ENCODE data around the gene PHACTR3. TPM values are rescaled to one million over a fixed set of nuclear protein-coding genes. Genes with fewer than 3 reads are reported as not detected.

The PHACTR3 gene
- total RNA-seq, 6 experiments from 2014 or later, result 0.12 to 0.35 (median 0.23) TPM; not detected in 2

- H3K27me3 ChIP-seq, result no peaks in the 10 kb centered on the region
- no peak for ATAC-seq
- TF ChIP-seq CTCF (IDR thresholded peaks at IDR 0.05), result no peak
- TF ChIP-seq POLR2A (IDR thresholded peaks at IDR 0.05), result no peak
- WGBS (ENCODE audit: insufficient coverage, low coverage, low lambda C conversion rate, missing lambda C conversion rate), result 63% methylated on average over 12 of the region's 24 CpGs
- no peaks in the 10 kb centered on the region for H3K9me3 ChIP-seq
- no peaks in the 10 kb centered on the region for H3K36me3 ChIP-seq
- H3K27ac ChIP-seq, result no peak overlapping the region
- H3K4me1 ChIP-seq, result no peaks in the 10 kb centered on the region
- DNase-seq, result no peak
- H3K4me3 ChIP-seq, result no peak overlapping the region
- intact Hi-C loops (cut with DNase I), result no loop called here
Measured at GRCh38 chr20:59742351-59743095, 138.2 kb downstream of the PHACTR3 start.

DNA sequence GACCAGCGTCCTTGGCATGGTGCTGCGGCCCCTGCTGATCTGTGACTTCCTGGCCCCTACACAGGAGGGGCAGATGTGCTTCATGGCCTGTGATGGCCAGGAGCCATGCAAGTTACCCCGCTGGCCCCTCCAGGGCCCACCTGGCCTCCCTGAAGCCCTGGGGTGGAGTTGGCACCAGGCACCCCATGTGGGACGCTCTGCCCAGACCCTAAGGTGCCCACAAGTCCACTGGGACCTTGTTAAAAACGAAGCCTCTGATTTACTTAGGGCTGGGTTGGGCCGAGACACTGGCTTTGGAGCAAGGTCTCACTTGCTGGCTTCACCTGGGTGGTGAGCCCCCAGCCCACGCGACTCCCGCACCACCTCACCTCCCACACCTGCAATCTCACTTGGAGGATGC, 139.0 kb downstream of the PHACTR3 start:
- H3K27me3 ChIP-seq, result no peaks in the 10 kb centered on the region
- H3K4me3 ChIP-seq, result no peak overlapping the region
- TF ChIP-seq CTCF (IDR thresholded peaks at IDR 0.05) (no peak), POLR2A (IDR thresholded peaks at IDR 0.05) (no peak)
- H3K27ac ChIP-seq, result no peak overlapping the region
- no peaks in the 10 kb centered on the region for H3K9me3 ChIP-seq
- no peak for DNase-seq
- H3K4me1 ChIP-seq, result no peaks in the 10 kb centered on the region
- no peaks in the 10 kb centered on the region for H3K36me3 ChIP-seq
- no CpG with 5 or more reads among the region's 9 CpGs for WGBS (ENCODE audit: insufficient coverage, low coverage, low lambda C conversion rate, missing lambda C conversion rate)
- intact Hi-C loops (cut with DNase I), result no loop called here
- ATAC-seq, result no peak

DNA sequence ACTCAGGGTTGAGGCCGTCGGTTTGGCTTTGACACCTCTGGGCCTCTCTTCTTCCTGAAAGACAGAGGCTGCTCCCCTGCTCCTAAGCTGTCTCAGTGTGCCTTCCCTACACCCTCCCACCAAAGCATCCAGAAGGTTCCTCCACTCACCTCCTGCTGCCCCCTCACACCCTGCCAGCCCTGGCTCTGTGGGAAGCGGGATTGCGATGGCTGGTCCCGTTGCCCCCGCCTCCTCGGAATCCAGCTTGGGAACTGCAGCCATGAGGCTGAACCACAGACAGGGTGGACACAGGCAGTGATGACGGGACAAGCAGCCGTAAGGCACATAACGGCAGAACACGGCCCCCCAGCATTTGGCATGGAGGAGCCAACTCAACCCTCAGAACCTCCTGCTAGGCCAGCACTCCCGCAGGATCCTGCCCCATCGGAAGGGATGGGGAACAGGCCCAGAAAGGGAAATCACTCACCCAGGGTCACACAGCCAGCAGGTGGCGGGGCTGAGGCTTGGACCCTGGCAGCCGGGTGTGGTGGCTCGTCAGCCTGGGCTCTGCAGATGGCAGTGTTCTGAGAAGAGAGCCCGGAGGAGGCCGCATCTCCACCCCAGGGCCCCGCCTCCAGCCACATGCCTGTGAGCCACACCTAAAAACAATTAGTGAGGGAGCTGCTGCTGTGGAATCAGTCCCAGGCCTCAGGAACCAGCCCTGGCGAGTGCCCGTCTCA, 139.6 kb downstream of the PHACTR3 start:
- TF ChIP-seq CTCF (IDR thresholded peaks at IDR 0.05) (no peak), POLR2A (IDR thresholded peaks at IDR 0.05) (no peak)
- no peaks in the 10 kb centered on the region for H3K27me3 ChIP-seq
- 40% methylated on average over 1 of the region's 21 CpGs for WGBS (ENCODE audit: insufficient coverage, low coverage, low lambda C conversion rate, missing lambda C conversion rate)
- H3K4me1 ChIP-seq, result no peaks in the 10 kb centered on the region
- intact Hi-C loops (cut with DNase I), result no loop called here
- no peak for DNase-seq
- no peak overlapping the region for H3K27ac ChIP-seq
- no peak for ATAC-seq
- no peaks in the 10 kb centered on the region for H3K9me3 ChIP-seq
- no peaks in the 10 kb centered on the region for H3K36me3 ChIP-seq
- no peak overlapping the region for H3K4me3 ChIP-seq

DNA sequence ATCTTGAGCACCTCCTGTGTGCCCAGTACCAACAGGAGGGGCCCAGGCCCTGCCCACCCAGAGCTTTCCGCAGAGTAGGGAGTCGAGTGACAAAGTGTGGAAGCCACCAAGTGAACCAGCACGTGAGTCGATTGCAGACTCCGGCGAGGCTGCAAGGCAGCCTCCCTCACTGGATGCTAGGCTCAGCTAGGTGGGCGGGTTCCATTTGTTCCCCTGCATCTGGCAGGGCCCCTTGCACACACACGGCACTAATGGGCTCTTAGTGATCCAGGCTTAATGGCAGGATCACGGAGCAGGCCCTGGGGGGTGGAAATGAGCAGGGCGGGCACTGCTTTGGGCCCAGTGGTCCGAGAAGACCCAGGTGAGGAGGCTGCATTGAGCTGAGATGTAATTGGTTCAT, 140.4 kb downstream of the PHACTR3 start:
- no peak for DNase-seq
- intact Hi-C loops (cut with DNase I), result no loop called here
- Histone ChIP-seq H3K27me3 (no peaks in the 10 kb centered on the region), H3K4me3 (no peak overlapping the region), H3K27ac (no peak overlapping the region), H3K9me3 (no peaks in the 10 kb centered on the region), H3K4me1 (no peaks in the 10 kb centered on the region), H3K36me3 (no peaks in the 10 kb centered on the region)
- WGBS (ENCODE audit: insufficient coverage, low coverage, low lambda C conversion rate, missing lambda C conversion rate), result 38% methylated on average over 4 of the region's 11 CpGs
- TF ChIP-seq CTCF (IDR thresholded peaks at IDR 0.05) (no peak), POLR2A (IDR thresholded peaks at IDR 0.05) (no peak)
- no peak for ATAC-seq

Measured in right lobe of liver (tissue), 6 donors.